Measurements from ENCODE around the gene KRT20.

Gene KRT20

GRCh38 chr17:40884708-40885512, at the start of gene KRT20:
Gene KRT20, minus strand, starts transcription at chr17:40885242. Its CDS starts 57 bp downstream, at chr17:40885185.
- no peak within 1 kb of the TSS for H2AFZ ChIP-seq (ENCODE audit: low read depth)
- H3K4me3 ChIP-seq (IDR thresholded peaks at IDR 0.05; ENCODE audit: insufficient read depth, low read depth, low read length), result no peak within 1 kb of the TSS

GRCh38 chr17:40932608-40933007, 47.6 kb upstream of the KRT20 start:
- Histone ChIP-seq H3K27ac (no peak overlapping the region), H3K9ac (no peak overlapping the region), H3K4me3 (IDR thresholded peaks at IDR 0.05; ENCODE audit: insufficient read depth, low read depth, low read length) (no peak overlapping the region), H3K79me2 (ENCODE audit: insufficient read depth, low read depth) (no peaks in the 10 kb centered on the region), H2AFZ (ENCODE audit: low read depth) (no peak overlapping the region), H3K36me3 (ENCODE audit: insufficient read depth) (no peaks in the 10 kb centered on the region), H3K4me2 (no peak overlapping the region), H3K4me1 (ENCODE audit: low read depth, poor library complexity, severe bottlenecking) (no peaks in the 10 kb centered on the region), H3K27me3 (ENCODE audit: insufficient read depth, low read depth) (no peaks in the 10 kb centered on the region), H4K20me1 (ENCODE audit: insufficient read depth) (no peaks in the 10 kb centered on the region)
- no peak for TF ChIP-seq CTCF (conservative IDR thresholded peaks at IDR 0.05; ENCODE audit: low read depth, low read length)

More at GRCh38 chr17:40884708-40885512, at the start of gene KRT20:
- H3K4me1 ChIP-seq (ENCODE audit: low read depth, poor library complexity, severe bottlenecking), result no peaks in the 10 kb centered on the region
- no peaks in the 10 kb centered on the region for H4K20me1 ChIP-seq (ENCODE audit: insufficient read depth)
- H3K9ac ChIP-seq, result no peak within 1 kb of the TSS
- no peaks in the 10 kb centered on the region for H3K79me2 ChIP-seq (ENCODE audit: insufficient read depth, low read depth)
- no peaks in the 10 kb centered on the region; the same call in 1 of the 2 replicates for H3K27me3 ChIP-seq (ENCODE audit: insufficient read depth, low read depth)
- no peak; the same call in 1 of the 2 replicates for TF ChIP-seq CTCF (conservative IDR thresholded peaks at IDR 0.05; ENCODE audit: low read depth, low read length)
- H3K27ac ChIP-seq, result no peak within 1 kb of the TSS
- no peaks in the 10 kb centered on the region for H3K36me3 ChIP-seq (ENCODE audit: insufficient read depth)
- H3K4me2 ChIP-seq, result no peak within 1 kb of the TSS

GRCh38 chr17:40931311-40931710, 46.3 kb upstream of the KRT20 start:
- H3K9ac ChIP-seq, result no peak overlapping the region
- no peaks in the 10 kb centered on the region for H3K79me2 ChIP-seq (ENCODE audit: insufficient read depth, low read depth)
- H3K27ac ChIP-seq, result no peak overlapping the region
- H3K4me1 ChIP-seq (ENCODE audit: low read depth, poor library complexity, severe bottlenecking), result no peaks in the 10 kb centered on the region
- no peak overlapping the region for H2AFZ ChIP-seq (ENCODE audit: low read depth)
- no peak overlapping the region for H3K4me2 ChIP-seq
- TF ChIP-seq CTCF (conservative IDR thresholded peaks at IDR 0.05; ENCODE audit: low read depth, low read length), result no peak
- H3K4me3 ChIP-seq (IDR thresholded peaks at IDR 0.05; ENCODE audit: insufficient read depth, low read depth, low read length), result no peak overlapping the region
- H3K36me3 ChIP-seq (ENCODE audit: insufficient read depth), result no peaks in the 10 kb centered on the region
- H3K27me3 ChIP-seq (ENCODE audit: insufficient read depth, low read depth), result no peaks in the 10 kb centered on the region
- no peaks in the 10 kb centered on the region for H4K20me1 ChIP-seq (ENCODE audit: insufficient read depth)

- H3K36me3 ChIP-seq (ENCODE audit: insufficient read depth), result no peaks in the 10 kb centered on the region
These were observed 41.3 kb upstream of the KRT20 start for GRCh38 chr17:40926341-40926740.

More at GRCh38 chr17:40926341-40926740, 41.3 kb upstream of the KRT20 start:
- Histone ChIP-seq H3K27me3 (ENCODE audit: insufficient read depth, low read depth) (no peaks in the 10 kb centered on the region), H3K4me2 (no peak overlapping the region), H3K79me2 (ENCODE audit: insufficient read depth, low read depth) (no peaks in the 10 kb centered on the region), H3K4me3 (IDR thresholded peaks at IDR 0.05; ENCODE audit: insufficient read depth, low read depth, low read length) (no peak overlapping the region), H2AFZ (ENCODE audit: low read depth) (no peak overlapping the region), H3K4me1 (ENCODE audit: low read depth, poor library complexity, severe bottlenecking) (no peaks in the 10 kb centered on the region), H3K27ac (no peak overlapping the region), H4K20me1 (ENCODE audit: insufficient read depth) (no peaks in the 10 kb centered on the region), H3K9ac (no peak overlapping the region)
- no peak for TF ChIP-seq CTCF (conservative IDR thresholded peaks at IDR 0.05; ENCODE audit: low read depth, low read length)

All from KMS-11 (cell line).